Measurements from ENCODE around the gene STARD6. TPM values are rescaled to one million over a fixed set of nuclear protein-coding genes. Genes with fewer than 3 reads are reported as not detected.

The STARD6 gene
- total RNA-seq, 4 donors from 2014 or later: not detected

GRCh38 chr18:54358495-54359040 is 910 bp upstream of the STARD6 start:
- 2 to 3% methylated on average over 21 of the region's 21 CpGs for WGBS, 2 donors
- TF ChIP-seq CTCF (IDR thresholded peaks at IDR 0.05) (no peak), POLR2A (IDR thresholded peaks at IDR 0.05) (no peak)
- intact Hi-C loops (cut with DNase I; ENCODE audit: low total_unique reads): no loop called here
- DNase-seq (ENCODE audit: low spot score in 2 of 2): peak in 1 of 2 donors; percentile 14
- peak overlapping the region; percentile 75 for H3K4me3 ChIP-seq (ENCODE audit: low read depth, poor library complexity, severe bottlenecking)

GRCh38 chr18:54357082-54357659 is 487 bp downstream of the STARD6 start:
- WGBS, 2 donors: 2 to 5% methylated on average over 15 of the region's 15 CpGs
- TF ChIP-seq POLR2A (IDR thresholded peaks at IDR 0.05) (no peak), CTCF (IDR thresholded peaks at IDR 0.05) (no peak)
- H3K4me3 ChIP-seq (ENCODE audit: low read depth, poor library complexity, severe bottlenecking): peak overlapping the region; percentile 75
- DNase-seq (ENCODE audit: low spot score in 2 of 2): no peak
- intact Hi-C loops (cut with DNase I; ENCODE audit: low total_unique reads): no loop called here

GRCh38 chr18:54351186-54351585 is 6.5 kb downstream of the STARD6 start:
- TF ChIP-seq CTCF (IDR thresholded peaks at IDR 0.05): no peak
- no peak for TF ChIP-seq POLR2A (IDR thresholded peaks at IDR 0.05)
- DNase-seq (ENCODE audit: low spot score in 2 of 2): no peak
- H3K4me3 ChIP-seq (ENCODE audit: low read depth, poor library complexity, severe bottlenecking): no peak overlapping the region
- intact Hi-C loops (cut with DNase I; ENCODE audit: low total_unique reads): no loop called here
- 61 to 67% methylated on average over 1 of the region's 1 CpG for WGBS, 2 donors

- no peak for DNase-seq (ENCODE audit: low spot score in 2 of 2)
- intact Hi-C loops (cut with DNase I; ENCODE audit: low total_unique reads): no loop called here
- 86 to 88% methylated on average over 4 of the region's 4 CpGs for WGBS, 2 donors
- TF ChIP-seq POLR2A (IDR thresholded peaks at IDR 0.05) (no peak), CTCF (IDR thresholded peaks at IDR 0.05) (no peak)
- no peak overlapping the region for H3K4me3 ChIP-seq (ENCODE audit: low read depth, poor library complexity, severe bottlenecking)
Measured at GRCh38 chr18:54338230-54338629, 19.4 kb downstream of the STARD6 start.

GRCh38 chr18:54335638-54336173 is 22.0 kb downstream of the STARD6 start:
- no peak for DNase-seq (ENCODE audit: low spot score in 2 of 2)
- 88 to 89% methylated on average over 2 of the region's 2 CpGs for WGBS, 2 donors
- intact Hi-C loops (cut with DNase I; ENCODE audit: low total_unique reads): no loop called here
- no peak overlapping the region for H3K4me3 ChIP-seq (ENCODE audit: low read depth, poor library complexity, severe bottlenecking)
- TF ChIP-seq CTCF (IDR thresholded peaks at IDR 0.05) (no peak), POLR2A (IDR thresholded peaks at IDR 0.05) (no peak)

Data from lower leg skin (tissue), 4 donors.